GM12892 (cell line): ENCODE data around the gene STXBP5L.

Experiments
- POLR2A ChIP-seq: IDR thresholded peaks from 2 replicates; pipeline ENCODE4 v1.6.1; 2011; ENCODE audit warnings: low read depth, low read length, control low read depth
- POLR2AphosphoS5 ChIP-seq: IDR thresholded peaks from 2 replicates; pipeline ENCODE4 v1.6.1; 2011; ENCODE audit warnings: low read depth, low read length, control low read depth
- TAF1 ChIP-seq: IDR thresholded peaks from 2 replicates; pipeline ENCODE4 v1.6.1; 2011; ENCODE audit warnings: low read depth, mild to moderate bottlenecking, control low read depth, low read length, borderline replicate concordance

DNA sequence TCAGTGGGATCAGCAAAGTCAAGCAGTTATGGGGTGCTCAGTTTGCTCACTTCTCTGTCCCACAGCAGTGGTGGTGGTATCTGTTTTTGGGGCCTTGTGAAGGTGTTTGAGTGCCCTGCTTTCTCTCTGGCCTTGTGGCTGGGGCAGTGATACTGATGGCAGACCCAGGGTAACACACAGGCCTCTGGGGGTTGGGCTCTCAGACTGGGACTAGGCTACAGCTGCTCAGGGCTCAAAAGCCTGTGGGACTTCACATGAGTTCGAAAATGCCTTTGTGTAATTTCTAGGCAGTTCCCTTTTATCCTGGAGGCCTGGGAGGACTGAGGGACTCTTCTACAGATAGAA is 75.3 kb downstream of the STXBP5L start:
- no peak for TF ChIP-seq POLR2A
- TF ChIP-seq POLR2AphosphoS5, result no peak
- no peak for TF ChIP-seq TAF1
